Measurements from ENCODE around the gene RMND5A.

Gene RMND5A

DNA sequence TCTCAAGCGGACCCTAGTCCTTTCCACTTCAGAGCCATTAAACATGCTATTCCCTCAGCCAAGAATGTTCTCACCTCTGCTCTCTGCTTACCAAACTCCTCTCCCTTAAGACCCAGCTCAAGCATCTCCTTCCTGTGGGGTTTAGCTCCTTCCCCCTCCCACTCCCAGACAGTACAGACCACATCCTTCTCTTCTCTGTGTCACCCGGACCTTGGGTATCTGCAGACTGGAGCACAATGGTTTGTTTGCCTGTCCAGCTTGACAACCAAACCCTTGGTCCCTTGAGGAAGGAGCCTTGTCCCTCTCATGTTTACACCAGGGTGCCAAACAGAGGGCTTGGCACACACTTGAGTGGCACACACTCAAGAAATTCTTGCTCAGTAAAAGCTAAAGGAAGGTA is 74.8 kb downstream of the RMND5A start:
- no peak for DNase-seq

DNA sequence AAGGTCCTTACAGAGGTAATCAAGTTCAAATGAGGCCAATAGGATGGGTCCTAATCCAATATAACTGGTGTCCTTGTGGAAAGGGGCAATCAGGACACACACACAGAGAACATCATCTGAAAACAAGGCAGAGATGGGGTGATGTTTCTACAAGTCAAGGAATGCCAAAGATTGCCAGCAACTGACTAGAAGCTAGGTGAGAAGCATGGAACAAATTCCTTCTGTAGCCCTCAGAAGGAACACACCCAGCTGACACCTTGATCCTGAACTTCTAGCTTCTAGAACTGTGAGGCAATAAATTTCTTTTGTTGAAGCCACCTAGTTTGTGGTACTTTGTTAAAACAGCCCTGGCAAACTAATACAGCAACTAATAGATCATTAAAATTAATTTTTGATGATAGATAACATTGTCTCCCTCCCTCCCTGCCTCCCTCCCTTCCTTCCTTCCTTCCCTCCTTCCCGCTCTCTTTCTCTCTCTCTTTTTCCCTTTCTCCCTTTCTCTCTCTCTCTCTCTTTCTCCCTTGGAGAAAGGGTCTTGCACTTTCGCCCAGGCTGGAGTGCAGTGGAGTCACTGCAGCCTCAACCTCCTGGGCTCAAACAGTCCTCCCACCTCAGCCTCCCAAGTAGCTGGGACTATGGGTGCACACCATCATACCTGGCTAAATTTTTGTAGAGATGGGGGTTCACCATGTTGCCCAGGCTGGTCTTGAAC is 80.9 kb downstream of the RMND5A start:
- no peak for DNase-seq

DNA sequence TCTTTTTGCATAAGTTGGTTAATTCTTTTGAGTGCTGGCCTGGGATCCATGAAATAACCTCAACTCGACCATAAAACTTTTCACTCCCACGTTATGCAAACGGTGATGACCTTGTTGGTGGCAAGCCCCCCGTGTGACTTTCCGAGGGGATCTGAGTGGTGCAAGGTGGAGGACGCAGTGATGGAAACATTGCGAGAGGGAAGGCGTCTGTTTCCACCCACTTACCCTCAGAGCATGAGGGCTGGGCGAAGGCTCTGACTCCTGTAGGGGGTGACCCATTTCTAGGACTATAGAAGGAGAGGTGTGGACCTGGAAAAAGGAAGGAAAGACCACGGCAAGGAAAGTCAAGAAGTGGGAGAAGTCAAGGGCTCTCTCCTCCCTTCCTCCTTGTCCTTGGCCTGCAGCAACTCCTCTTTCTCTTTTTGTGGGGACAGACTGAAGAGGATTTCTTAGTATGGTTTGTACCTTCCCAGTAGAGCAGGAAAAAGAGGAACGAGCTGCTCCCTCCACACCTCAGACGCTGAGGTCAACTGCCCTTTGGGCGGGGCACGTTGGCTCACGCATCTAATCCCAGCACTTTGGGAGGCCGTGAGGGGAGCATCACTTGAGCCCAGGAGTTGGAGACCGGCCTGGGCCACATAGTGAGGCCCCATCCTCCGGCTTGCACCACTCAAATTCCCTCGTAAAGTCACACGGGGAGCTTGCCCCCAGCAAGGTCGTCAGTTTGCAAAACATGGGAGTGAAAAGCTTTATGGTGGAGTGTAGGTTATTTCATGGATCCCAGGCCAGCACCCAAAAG is 86.2 kb downstream of the RMND5A start:
- no peak for DNase-seq

DNA sequence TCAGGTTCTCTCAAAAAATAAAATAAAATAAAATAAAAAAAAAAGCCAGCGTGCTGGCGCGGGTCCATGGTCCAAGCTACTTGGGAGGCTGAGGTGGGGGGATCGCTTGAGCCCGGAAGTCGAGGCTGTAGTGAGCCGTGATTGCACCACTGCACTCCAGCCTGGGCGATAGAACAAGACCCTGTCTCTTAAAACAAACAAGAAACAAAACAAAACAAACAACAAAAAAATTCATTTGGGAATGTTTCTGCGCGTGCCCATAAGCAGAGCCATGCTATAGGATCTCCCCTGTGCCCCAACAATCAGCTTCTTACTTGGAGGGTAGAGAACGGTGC is 87.0 kb downstream of the RMND5A start:
- DNase-seq: no peak

DNA sequence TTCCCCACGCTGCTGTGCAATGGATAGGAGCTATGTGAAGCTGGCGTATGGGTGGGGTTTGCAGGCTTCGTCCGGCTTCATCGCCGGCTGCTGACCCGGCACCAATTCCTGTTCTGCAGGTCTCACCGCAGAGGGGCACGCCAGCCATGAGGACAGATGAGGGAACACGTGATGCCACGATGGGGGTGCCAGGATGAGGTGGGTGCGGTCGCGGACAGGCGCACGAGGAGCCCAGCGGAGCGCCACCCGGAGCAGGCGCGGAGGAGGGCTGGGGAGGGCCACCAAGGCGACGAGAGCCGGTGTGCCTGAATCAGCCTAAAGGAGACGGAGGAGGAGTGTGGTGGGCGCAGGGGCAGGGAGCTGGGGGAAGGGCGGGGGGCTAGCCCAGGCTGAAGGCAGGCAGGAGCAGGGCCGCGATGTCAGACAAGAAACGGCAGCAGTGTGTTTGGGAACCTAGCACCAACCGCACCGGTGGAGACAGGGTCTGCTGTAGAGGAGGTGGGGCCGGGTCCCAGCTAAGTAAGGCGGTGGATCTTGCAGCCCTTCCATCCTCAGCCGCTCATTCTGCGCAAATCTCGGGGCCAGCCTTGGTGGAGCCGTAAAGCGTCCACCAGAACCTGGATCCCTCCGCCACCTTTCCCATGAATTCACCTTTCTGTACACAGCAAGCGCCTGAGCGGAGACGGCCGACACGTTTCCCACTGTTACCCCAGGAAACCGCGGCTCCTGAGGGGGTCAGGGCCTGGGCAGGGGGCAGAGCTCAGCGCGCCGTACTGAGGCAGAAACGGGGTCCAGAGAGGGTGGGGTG is 87.6 kb downstream of the RMND5A start:
- peak; percentile 24 for DNase-seq

DNA sequence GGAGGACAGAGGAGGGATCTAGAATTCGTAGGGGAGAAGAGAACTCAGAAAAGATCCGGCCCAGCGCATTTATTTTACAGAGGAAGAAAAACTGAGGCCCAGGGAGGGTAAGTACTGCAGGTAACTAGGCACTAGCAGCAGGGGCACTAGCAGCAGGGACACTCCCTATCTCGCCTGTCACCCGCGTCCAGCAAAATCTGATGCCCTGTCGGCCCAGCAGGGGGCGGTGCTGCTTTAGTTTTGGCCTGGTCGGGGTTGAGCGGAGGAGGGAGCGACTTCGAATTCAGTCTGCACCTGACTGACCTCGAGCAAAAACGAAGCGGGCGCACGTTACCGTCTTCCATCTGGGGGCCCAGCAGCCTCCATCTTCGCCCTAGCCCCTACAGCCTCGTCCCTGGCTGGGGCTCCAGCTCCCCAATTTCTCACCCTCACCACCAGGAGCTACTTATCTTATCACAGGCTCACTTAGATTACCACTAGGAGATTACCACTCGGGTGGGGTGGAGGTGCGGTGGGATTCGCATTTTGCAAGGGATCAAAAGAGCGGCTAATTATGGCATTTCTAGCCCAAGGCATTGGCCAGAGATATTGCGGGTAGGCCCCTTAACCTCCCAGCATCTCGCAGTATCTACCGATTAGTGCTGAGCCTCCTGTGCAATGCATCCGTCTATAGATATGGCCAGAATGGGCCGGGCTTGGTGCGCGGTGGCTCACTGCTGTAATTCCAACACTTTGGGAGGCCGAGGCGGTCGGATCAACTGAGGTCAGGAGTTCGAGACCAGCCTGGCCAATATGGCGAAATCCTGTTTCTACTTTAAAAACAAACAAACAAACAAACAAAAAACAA is 88.4 kb downstream of the RMND5A start:
- peak; percentile 75 for DNase-seq

DNA sequence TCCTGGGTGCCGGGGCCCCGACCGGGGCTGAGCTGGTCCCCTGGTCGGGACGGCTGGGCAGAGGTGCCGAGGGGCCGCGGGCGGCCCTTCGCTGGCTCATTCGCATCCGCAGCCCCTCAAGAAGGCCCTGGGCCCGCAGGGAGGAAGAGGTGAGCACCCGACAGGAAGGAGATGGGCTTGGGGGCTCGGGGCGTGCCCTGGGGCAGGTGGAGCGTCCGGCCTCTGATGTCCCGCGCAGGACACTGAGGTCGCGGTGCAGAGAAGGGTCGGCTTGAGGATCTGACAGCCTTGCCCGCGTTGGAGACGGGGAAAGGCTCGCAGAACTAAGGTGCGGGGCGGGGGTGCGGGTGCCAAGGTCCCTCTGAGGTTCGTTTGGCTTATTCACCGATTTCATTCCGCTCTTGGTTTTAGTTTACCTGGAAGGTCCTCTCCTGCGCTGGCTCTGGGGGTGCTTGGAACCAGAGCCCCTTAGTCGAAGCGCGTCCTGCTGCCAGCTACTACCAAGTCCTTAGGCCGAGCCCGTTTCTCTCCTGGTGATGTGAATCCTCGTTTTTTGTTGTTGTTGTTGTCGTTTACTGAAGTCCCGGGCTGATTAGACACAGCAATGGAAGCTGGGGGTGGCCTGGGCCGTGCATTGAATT is 89.5 kb downstream of the RMND5A start:
- no peak for DNase-seq

DNA sequence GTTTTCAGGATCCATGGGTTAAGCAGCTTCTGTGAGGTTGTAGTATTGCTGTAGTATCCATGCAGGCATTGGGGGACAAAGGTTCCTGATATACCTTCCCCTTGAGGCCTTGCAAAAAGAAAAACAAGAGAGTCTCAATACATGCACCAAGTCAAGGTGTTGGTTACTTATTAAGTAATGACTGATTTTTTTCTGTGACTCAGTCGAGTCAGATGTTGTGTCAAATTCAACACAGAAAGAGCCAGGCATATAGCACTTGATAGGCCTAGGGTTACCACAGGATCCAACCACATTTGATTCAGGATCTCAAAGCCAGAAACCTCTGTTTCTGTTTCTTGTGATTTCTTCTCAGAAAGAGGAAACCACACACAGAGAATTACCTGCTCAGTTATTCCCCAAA is 95.5 kb downstream of the RMND5A start:
- no peak for DNase-seq

DNA sequence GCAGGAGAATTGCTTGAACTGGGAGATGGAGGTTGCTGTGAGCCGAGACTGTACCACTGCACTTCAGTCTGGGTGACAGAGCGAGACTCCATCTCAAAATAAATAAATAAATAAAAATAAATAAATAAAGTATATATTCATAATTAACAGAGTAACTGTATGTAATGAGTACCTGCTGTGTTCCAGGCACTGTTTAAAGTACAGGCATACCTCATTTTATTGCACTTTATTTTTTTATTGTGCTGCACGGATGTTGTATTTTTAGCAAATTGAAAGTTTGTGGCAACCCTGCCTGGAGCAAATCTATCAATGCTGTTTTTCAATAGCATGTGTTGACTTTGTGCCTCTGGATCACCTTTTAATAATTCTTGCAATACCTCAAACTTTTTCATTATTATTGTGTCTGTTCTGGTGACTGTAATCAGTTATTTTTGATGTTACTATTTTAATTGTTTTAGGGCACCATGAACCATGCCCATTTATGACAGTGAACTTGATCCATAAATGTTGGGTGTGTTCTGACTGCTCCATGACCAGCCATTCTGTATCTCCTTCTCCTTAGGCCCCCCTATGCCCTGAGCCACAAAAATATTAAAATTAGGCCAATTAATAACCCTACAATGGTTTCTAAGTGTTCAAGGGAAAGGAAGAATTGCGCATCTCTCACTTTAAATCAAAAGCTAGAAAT is 98.2 kb downstream of the RMND5A start:
- DNase-seq: no peak

DNA sequence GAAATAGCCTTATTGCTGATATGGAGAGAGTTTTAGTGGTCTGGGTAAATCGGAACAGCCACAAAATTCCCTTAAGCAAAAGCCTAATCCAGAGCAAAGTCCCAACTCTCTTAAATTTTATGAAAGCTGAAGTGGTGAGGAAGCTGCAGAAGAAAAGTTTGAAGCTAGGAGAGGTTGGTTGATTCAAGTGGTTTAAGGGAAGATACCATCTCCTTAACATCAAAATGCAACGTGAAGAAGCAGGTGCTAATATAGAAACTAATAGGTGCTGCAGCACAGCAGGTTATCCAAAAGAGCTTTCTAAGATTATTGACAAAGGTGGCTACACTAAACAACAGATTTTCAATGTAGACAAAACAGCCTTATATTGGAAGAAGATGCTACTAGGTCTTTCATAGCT is 98.9 kb downstream of the RMND5A start:
- DNase-seq: no peak

DNA sequence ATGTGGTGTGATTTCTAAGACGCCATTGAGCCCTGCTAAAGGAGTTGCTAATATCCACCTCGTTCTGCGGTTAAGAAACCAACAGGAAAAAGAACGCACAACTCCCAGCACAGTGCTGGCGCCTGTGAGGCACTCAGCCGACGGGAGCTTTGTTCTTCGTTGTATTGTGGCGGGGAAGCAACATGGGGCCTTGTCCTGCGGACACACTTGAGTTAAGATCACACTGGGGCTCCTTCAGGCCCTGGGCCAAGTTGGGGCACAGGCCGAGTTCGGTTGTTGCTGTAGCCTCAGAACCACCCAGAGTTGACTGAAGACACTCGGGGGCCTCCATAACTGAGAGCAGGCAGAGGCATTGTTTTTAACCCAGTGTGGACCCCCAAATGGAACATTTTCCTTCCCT is 101.2 kb downstream of the RMND5A start:
- DNase-seq: no peak

DNA sequence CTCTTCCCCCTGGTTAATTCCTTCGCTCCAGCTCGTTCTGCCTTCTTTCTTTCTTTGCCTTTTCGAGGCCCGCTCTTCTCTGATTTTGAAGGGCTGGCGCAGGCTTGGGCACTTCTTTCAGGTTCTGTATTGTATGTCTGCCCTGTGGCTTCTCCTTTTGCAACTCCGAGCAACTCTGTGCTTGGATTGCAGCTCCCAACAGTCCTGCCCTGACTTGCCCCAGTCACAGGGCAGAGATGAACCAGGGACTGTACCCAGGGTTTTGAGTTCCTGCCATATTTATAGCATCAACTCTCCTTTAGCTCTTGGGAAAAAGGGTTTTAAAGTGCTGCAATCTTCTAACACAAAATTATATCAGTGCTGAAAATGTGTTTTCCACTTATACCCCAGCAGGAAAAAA is 101.8 kb downstream of the RMND5A start:
- DNase-seq: no peak

DNA sequence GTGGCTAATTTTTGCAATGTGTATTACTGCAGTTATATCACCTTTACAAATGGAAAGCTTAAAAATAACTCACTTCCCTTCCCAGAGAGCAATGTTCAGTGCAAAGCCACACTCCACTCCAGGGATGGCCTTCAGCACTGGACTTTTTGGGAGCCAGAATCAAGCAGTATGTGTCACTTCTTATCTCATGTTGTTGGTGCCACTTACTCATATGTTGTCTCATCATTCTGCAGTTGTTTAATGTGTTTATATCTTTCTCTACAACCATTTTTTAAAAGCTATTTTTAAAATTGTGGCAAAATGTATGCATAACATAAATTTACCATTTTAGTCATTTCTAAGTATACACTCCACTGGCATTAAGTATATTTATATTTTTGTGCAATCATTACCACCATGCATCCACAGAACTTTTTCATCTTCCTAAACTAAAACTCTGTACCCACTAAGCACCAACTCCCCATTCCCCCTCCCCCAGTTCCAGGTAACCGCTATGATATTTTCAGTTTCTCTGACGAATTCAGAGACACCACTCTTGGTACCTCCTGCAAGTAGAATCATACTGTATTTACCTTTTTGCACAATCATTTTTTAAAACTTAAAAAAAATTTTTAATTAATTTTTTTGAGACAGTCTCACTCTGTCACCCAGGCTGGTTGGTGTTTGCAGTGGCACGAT is 102.7 kb downstream of the RMND5A start:
- no peak for DNase-seq

DNA sequence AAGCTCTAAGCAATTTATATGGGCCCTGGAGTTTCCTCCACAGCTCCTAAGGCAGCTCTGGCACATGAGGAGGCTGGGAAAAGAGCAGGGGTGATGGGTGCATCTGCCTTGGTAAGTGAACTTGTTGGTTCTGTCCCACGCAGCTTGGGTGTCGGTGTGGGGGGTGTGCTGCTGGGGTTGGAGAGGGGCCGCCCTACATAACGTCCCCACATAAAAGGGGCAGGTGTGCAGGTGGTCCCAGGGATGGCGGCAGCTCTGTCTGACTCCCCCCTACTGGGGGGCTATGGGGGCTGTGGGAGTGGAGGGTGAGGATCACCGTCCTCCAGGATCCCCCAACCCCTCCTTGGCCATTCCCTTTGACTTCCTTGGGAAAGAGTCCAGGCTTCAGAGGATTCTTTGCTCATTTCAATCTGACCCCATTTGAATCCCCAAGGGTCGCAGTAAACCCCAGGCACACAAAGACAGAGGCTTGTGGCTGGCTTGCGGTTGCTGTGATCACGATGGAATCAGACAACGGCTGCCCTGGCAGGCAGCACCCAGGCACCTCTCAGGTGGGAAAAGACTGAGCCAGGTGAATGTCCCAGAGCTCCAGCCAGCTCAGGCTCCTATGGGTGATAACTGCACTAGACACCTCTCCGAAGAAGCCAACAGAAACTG is 105.1 kb downstream of the RMND5A start:
- DNase-seq: no peak

DNA sequence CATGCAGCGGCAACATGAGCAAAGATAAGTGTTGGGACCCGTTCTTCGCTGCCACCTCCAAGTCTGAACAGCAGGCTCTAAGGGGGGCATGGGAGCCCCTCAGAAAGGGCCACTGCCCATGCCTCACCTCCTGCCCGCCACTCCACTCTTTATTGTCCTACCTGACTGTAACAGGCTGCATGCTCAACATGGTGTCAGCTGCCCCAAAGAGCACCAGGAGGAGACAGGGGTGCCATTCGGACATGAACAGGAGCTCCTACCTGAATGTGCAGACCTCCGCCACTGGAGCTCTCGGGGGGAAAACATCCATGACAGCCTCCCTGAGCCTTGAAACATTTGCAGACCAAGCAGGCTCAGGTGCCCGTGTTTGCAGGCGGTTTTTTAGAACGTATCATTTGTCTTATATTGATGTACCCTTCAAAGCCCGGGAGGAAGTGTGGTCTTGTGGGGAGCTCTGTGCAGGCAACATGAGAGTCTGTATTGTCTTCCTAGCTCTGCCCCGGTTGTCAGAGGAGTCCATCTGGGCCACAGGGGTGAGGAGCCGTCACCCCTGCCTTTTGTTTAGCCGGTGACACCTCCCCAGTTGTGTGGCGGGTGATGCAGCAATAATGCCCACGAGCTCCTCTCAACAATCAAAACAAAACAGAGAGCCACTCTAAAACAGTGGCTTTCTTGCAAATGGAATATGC is 105.7 kb downstream of the RMND5A start:
- no peak for DNase-seq

DNA sequence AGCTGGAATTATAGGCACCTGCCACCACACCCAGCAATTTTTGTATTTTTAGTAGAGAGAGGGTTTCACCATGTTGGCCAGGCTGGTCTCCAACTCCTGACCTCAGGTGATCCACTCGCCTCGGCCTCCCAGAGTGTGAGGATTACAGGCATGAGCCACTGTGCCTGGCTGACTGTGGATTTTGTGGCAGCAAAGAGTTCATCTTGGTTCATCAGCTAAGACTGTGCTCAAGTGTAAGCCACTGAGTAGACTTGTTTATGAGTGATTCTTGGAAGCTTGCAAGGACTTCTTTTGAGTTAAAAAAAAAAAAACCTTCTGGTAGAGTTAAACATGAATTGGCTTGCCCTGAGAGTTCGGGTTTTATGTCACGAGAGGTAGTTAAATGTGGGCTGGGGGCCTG is 106.9 kb downstream of the RMND5A start:
- DNase-seq: no peak
